GM10266 (cell line): ENCODE data around the gene PCDHGA1.

Source experiments
- DNase-seq: peaks from one replicate; pipeline ENCODE4 v3.0.0; 2012; ENCODE audit errors: extremely low spot score
- TF ChIP-seq, protein P1 (sequence below): IDR thresholded peaks from 2 replicates; pipeline ENCODE4 v1.5.1; 2012; ENCODE audit warnings: mild to moderate bottlenecking, low read depth; ENCODE audit not compliant: control insufficient read depth, insufficient read depth; ENCODE audit errors: missing control alignments

The PCDHGA1 gene

DNA sequence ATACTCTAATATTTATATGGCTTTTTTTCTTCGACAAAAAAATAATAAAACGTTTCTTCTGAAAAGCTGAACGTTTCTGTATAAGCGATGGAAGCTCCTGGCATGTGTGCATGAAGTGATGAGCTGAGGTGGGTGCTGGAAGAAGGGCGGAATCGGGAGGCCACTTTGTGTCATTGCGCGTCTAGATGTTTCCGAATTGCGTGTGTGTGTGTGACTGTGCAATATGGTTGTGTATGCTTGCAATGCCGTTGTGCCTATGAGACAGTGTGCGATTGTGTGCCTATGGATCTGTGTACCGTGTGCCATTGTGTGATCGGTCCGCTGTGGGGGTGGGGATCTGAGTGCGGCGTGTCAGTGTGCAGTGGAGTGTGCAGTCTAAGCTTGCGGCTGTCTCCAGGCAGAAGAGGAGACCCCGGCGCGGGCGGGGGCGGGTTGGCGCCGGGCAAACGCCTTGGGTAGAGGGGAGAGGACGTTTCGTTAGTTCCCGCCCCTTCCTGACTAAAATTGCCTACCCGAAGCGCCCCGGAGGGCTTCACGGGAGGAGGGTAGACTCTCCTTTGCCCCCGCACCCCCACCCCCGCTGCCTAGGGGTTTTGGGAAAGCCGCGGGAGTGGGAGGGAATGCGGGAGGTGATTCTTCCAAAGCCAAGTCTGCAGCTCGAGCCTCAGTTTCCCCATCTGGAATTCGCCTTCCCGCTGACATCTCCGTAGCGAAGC, 182.8 kb downstream of the PCDHGA1 start:
- TF ChIP-seq, protein P1, sequence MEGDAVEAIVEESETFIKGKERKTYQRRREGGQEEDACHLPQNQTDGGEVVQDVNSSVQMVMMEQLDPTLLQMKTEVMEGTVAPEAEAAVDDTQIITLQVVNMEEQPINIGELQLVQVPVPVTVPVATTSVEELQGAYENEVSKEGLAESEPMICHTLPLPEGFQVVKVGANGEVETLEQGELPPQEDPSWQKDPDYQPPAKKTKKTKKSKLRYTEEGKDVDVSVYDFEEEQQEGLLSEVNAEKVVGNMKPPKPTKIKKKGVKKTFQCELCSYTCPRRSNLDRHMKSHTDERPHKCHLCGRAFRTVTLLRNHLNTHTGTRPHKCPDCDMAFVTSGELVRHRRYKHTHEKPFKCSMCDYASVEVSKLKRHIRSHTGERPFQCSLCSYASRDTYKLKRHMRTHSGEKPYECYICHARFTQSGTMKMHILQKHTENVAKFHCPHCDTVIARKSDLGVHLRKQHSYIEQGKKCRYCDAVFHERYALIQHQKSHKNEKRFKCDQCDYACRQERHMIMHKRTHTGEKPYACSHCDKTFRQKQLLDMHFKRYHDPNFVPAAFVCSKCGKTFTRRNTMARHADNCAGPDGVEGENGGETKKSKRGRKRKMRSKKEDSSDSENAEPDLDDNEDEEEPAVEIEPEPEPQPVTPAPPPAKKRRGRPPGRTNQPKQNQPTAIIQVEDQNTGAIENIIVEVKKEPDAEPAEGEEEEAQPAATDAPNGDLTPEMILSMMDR, result no peak
- peak; percentile 19 for DNase-seq

DNA sequence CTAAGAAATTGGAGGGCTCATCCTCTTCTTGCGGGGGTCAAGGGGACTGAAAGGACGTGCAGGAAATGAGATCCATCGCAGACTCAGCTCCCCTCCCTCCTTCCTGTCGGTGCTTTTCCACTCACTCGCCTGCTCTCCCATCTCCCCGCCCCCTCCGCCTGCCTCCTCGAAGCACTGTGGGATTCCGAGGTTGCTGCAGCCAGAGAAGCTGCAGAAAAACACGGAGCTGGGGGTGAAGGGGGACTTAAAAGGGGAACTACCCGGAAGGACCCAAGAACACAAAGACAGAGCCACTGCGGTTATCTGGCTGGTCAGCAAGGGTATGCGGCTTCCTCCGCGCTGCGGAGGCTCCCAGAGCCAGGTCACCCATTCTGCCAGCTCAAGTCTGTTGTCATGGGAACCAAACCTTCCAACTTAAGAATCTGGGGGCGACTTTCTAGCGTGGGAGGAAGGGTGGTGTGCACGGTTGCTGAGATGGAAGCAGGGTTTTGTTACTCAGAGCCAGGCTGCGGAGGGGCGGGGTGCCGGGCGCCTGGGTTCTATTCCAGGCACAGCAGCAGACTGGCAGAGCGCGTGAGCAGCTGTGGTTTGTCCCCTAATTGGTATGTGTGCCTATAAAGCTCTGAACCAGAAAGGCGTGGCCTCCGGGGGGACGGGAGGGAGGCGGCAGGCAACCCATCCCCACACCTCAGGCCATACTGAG, 183.5 kb downstream of the PCDHGA1 start:
- peak; percentile 57 for DNase-seq
- TF ChIP-seq, protein P1, result no peak

DNA sequence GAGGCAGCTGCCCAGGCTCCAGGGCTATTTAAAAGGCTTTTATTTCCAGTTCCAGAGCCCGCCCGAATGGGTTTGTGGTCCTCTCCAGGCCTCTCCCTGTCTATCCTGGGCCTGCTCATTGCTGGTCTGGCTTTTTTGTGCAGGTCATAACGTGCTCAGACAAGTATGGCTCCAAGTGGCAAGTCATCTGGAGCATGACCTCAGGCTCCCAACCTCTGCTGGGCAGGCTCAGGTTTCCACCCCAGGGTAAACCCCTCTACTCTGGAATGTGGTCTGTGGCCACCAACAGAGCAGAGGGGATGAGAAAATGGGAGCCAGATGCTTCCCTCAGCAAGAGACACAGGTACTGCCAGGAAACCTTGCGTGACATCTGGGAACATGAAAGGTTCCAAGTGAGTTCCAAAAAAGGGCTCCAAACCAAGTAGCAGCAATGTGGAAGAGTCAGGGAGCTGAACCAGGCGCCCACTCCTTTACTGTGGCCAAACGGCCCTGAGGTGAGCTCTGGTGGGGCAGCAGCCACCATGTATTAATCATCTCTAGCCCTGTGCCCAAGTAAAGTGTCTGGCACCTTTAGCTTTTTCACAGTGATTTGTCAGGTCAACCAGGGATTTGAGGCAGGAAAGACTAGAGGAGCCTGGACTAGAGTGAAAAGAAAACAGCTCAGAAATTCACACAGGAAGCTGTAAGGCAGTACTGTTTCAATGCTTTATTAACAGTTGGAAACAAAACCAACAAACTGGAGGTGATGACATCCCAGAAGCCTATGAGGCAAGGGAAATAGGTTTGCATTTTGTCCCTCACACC, 184.2 kb downstream of the PCDHGA1 start:
- TF ChIP-seq, protein P1, result no peak
- peak; percentile 21 for DNase-seq

DNA sequence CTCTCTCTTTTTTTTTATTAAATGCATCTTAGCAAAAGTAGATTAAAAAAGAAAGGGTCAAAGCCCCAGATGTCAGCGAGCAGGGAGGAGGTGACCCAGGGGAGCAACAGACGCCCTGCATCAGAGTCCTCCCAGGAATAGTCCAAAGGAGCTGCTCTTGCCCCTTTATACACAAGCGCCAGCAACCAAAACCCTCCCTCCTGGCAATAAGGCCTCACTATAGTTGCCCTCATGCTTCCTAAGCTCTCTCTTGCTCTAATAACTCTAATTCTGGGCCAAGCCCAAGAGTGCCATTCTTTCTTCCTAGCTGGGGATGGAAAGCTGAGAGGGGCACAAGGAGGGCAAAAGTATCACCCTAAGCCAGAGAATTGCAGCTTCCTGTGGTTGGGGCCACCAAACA, 184.8 kb downstream of the PCDHGA1 start:
- TF ChIP-seq, protein P1, result no peak

DNA sequence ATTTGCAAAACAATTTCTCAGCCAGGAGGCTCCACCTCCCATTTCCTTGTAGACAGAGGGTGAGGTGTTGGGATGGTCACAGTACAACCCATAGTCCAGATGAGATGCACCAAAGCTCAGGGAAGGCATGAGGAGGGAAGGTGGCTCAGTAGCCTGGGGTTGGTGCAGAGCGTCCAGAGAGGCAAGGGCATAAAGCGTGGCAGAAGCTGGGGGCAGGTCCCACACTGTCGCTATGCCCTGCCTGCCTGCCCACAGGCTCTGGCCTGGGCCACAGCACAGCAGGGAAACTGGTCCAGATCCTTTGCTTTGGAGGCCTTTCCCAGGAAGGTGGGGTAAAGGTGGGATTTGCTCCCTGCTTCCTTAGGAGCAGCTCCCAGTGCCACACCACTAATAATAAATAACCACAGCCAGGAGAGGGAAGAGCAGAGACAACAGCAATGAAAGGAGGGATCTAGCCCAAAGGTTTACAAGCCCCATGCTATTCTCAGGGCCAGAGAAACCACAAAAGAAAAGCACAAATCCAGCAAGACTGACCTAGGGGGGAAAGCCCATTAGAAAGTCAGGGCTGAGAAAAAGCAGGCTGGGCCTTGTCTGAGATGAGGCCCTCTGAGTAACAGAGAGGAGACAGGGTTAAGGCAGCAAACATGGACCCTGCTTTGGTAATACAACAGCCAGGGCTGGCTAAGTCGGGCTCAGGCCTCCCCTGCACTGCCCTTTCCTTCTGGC, 185.8 kb downstream of the PCDHGA1 start:
- TF ChIP-seq, protein P1, result no peak
- DNase-seq, result peak; percentile 15

More for the DNA sequence above, 184.8 kb downstream of the PCDHGA1 start:
- no peak for DNase-seq

DNA sequence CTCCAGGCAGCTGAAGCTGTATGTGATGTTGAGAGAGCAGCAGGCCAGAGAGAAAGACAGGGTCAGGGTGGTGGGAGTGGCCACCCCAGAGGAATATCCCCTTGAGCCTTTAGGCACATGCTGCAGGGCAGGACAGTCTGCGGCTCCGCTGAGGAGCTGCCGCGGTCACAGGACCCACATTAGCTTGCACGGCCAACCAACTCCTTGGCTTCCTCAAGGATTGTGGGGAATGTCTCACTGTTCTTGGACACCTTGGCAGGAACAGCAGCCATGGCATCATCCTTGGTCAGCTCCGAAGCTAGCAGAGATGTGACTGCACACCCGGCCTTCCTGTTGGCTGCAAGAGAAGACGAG, 186.3 kb downstream of the PCDHGA1 start:
- DNase-seq, result no peak
- TF ChIP-seq, protein P1, result no peak
